ENCODE results near the gene CUL9.
A peak's percentile ranks its signal among the peaks of the same experiment; 100 is the strongest.

Gene CUL9

GRCh38 chr6:43150051-43150751 lies 31.8 kb upstream of the CUL9 start:
- H3K79me1 ChIP-seq (replicated peaks; ENCODE audit: low read length, poor library complexity, severe bottlenecking), result peaks cover 24% of the 10 kb centered on the region
- H3K36me3 ChIP-seq (ENCODE audit: control insufficient read depth in 1 of 2, insufficient read depth in 2 of 2, low read depth in 1 of 2, low read length in 2 of 2), result peaks cover 18 to 74% of the 10 kb centered on the region in 2 experiments
- H3K4me1 ChIP-seq (ENCODE audit: control insufficient read depth, insufficient read depth, low read depth, low read length), result peaks cover 3% of the 10 kb centered on the region
- H3K4me3 ChIP-seq (ENCODE audit: insufficient read depth in 1 of 2, low read depth in 1 of 2, low read length in 2 of 2), result no peak overlapping the region
- H3K27ac ChIP-seq (ENCODE audit: low read length, poor library complexity, severe bottlenecking), result no peak overlapping the region
- H2BK12ac ChIP-seq (ENCODE audit: low read length in 2 of 2), result no peak overlapping the region
- H3K27me3 ChIP-seq (ENCODE audit: control insufficient read depth in 1 of 2, insufficient read depth in 1 of 2, low read length in 2 of 2), result no peaks in the 10 kb centered on the region
- H3K4ac ChIP-seq (ENCODE audit: low read depth in 1 of 2, low read length in 2 of 2), result no peak overlapping the region
- WGBS, result 94% methylated on average over 6 of the region's 7 CpGs
- no peak overlapping the region for H2BK120ac ChIP-seq (ENCODE audit: low read depth, low read length)
- no peak overlapping the region for H3K4me2 ChIP-seq (ENCODE audit: low read length, poor library complexity, severe bottlenecking)
- no peak overlapping the region for H3K18ac ChIP-seq (ENCODE audit: low read depth in 1 of 2, low read length in 2 of 2)
- no peak overlapping the region for H2AFZ ChIP-seq (ENCODE audit: low read depth, low read length)
- no peak overlapping the region for H3K23ac ChIP-seq (ENCODE audit: low read length in 2 of 2)
- no peak overlapping the region for H4K8ac ChIP-seq (ENCODE audit: low read length)
- no peak overlapping the region for H3K14ac ChIP-seq (ENCODE audit: low read length in 2 of 2)
- no peak for DNase-seq
- no peak overlapping the region for H2BK15ac ChIP-seq (ENCODE audit: low read depth, poor library complexity, severe bottlenecking)
- no peak overlapping the region for H2BK5ac ChIP-seq (ENCODE audit: low read depth, low read length, poor library complexity, severe bottlenecking)
- no peaks in the 10 kb centered on the region for H3K9me3 ChIP-seq (ENCODE audit: control insufficient read depth, low read length)
- H3K9ac ChIP-seq (ENCODE audit: low read length), result no peak overlapping the region
- H2AK5ac ChIP-seq (ENCODE audit: low read length, severe bottlenecking), result no peak overlapping the region
- no peak overlapping the region for H4K91ac ChIP-seq (ENCODE audit: low read length)

- Histone ChIP-seq H2BK5ac (ENCODE audit: low read depth, low read length, poor library complexity, severe bottlenecking) (no peak overlapping the region), H3K4me1 (ENCODE audit: control insufficient read depth, insufficient read depth, low read depth, low read length) (peaks cover 3% of the 10 kb centered on the region), H2AFZ (ENCODE audit: low read depth, low read length) (no peak overlapping the region), H3K4me2 (ENCODE audit: low read length, poor library complexity, severe bottlenecking) (no peak overlapping the region), H4K8ac (ENCODE audit: low read length) (no peak overlapping the region), H2AK5ac (ENCODE audit: low read length, severe bottlenecking) (no peak overlapping the region), H3K14ac (ENCODE audit: low read length in 2 of 2) (no peak overlapping the region), H3K27ac (ENCODE audit: low read length, poor library complexity, severe bottlenecking) (no peak overlapping the region), H3K4ac (ENCODE audit: low read depth in 1 of 2, low read length in 2 of 2) (no peak overlapping the region), H3K9me3 (ENCODE audit: control insufficient read depth, low read length) (no peaks in the 10 kb centered on the region), H2BK12ac (ENCODE audit: low read length in 2 of 2) (no peak overlapping the region), H3K18ac (ENCODE audit: low read depth in 1 of 2, low read length in 2 of 2) (no peak overlapping the region), H3K27me3 (ENCODE audit: control insufficient read depth in 1 of 2, insufficient read depth in 1 of 2, low read length in 2 of 2) (no peaks in the 10 kb centered on the region), H2BK15ac (ENCODE audit: low read depth, poor library complexity, severe bottlenecking) (no peak overlapping the region), H2BK120ac (ENCODE audit: low read depth, low read length) (no peak overlapping the region), H3K9ac (ENCODE audit: low read length) (no peak overlapping the region), H3K23ac (ENCODE audit: low read length in 2 of 2) (no peak overlapping the region), H3K36me3 (ENCODE audit: control insufficient read depth in 1 of 2, insufficient read depth in 2 of 2, low read depth in 1 of 2, low read length in 2 of 2) (peaks cover 10 to 61% of the 10 kb centered on the region in 2 experiments), H3K79me1 (replicated peaks; ENCODE audit: low read length, poor library complexity, severe bottlenecking) (peaks cover 8% of the 10 kb centered on the region), H4K91ac (ENCODE audit: low read length) (no peak overlapping the region), H3K4me3 (ENCODE audit: insufficient read depth in 1 of 2, low read depth in 1 of 2, low read length in 2 of 2) (no peak overlapping the region)
- no peak for DNase-seq
- WGBS, result 97% methylated on average over 8 of the region's 11 CpGs
Observed at GRCh38 chr6:43159599-43159998, 22.4 kb upstream of the CUL9 start.

- H4K91ac ChIP-seq (ENCODE audit: low read length), result no peak overlapping the region
- H2BK5ac ChIP-seq (ENCODE audit: low read depth, low read length, poor library complexity, severe bottlenecking), result no peak overlapping the region
- no peak overlapping the region for H2AFZ ChIP-seq (ENCODE audit: low read depth, low read length)
- no peak overlapping the region for H2BK15ac ChIP-seq (ENCODE audit: low read depth, poor library complexity, severe bottlenecking)
- peaks cover 7 to 40% of the 10 kb centered on the region in 2 experiments for H3K36me3 ChIP-seq (ENCODE audit: control insufficient read depth in 1 of 2, insufficient read depth in 2 of 2, low read depth in 1 of 2, low read length in 2 of 2)
- H3K23ac ChIP-seq (ENCODE audit: low read length in 2 of 2), result no peak overlapping the region
- H3K9ac ChIP-seq (ENCODE audit: low read length), result no peak overlapping the region
- H3K4ac ChIP-seq (ENCODE audit: low read depth in 1 of 2, low read length in 2 of 2), result no peak overlapping the region
- H2BK12ac ChIP-seq (ENCODE audit: low read length in 2 of 2), result no peak overlapping the region
- H3K18ac ChIP-seq (ENCODE audit: low read depth in 1 of 2, low read length in 2 of 2), result no peak overlapping the region
- no peak overlapping the region for H3K27ac ChIP-seq (ENCODE audit: low read length, poor library complexity, severe bottlenecking)
- H3K14ac ChIP-seq (ENCODE audit: low read length in 2 of 2), result no peak overlapping the region
- no peak overlapping the region for H4K8ac ChIP-seq (ENCODE audit: low read length)
- DNase-seq, result no peak
- H3K4me3 ChIP-seq (ENCODE audit: insufficient read depth in 1 of 2, low read depth in 1 of 2, low read length in 2 of 2), result no peak overlapping the region
- peaks cover 2% of the 10 kb centered on the region for H3K79me1 ChIP-seq (replicated peaks; ENCODE audit: low read length, poor library complexity, severe bottlenecking)
- H3K4me2 ChIP-seq (ENCODE audit: low read length, poor library complexity, severe bottlenecking), result no peak overlapping the region
- no peak overlapping the region for H2BK120ac ChIP-seq (ENCODE audit: low read depth, low read length)
- H3K4me1 ChIP-seq (ENCODE audit: control insufficient read depth, insufficient read depth, low read depth, low read length), result peaks cover 3% of the 10 kb centered on the region
- H3K9me3 ChIP-seq (ENCODE audit: control insufficient read depth, low read length), result no peaks in the 10 kb centered on the region
- no peaks in the 10 kb centered on the region for H3K27me3 ChIP-seq (ENCODE audit: control insufficient read depth in 1 of 2, insufficient read depth in 1 of 2, low read length in 2 of 2)
- no peak overlapping the region for H2AK5ac ChIP-seq (ENCODE audit: low read length, severe bottlenecking)
Observed at GRCh38 chr6:43163899-43164298, 18.1 kb upstream of the CUL9 start.

GRCh38 chr6:43170417-43170930 lies 11.5 kb upstream of the CUL9 start:
- peaks cover 2% of the 10 kb centered on the region for H3K79me1 ChIP-seq (replicated peaks; ENCODE audit: low read length, poor library complexity, severe bottlenecking)
- H3K4me2 ChIP-seq (ENCODE audit: low read length, poor library complexity, severe bottlenecking), result peak overlapping the region; percentile 94
- peak overlapping the region; percentile 76 to 85 for H3K18ac ChIP-seq (ENCODE audit: low read depth in 1 of 2, low read length in 2 of 2)
- H2BK15ac ChIP-seq (ENCODE audit: low read depth, poor library complexity, severe bottlenecking), result no peak overlapping the region
- no peaks in the 10 kb centered on the region for H3K9me3 ChIP-seq (ENCODE audit: control insufficient read depth, low read length)
- H2BK120ac ChIP-seq (ENCODE audit: low read depth, low read length), result no peak overlapping the region
- peaks cover 5 to 6% of the 10 kb centered on the region in 2 experiments for H3K36me3 ChIP-seq (ENCODE audit: control insufficient read depth in 1 of 2, insufficient read depth in 2 of 2, low read depth in 1 of 2, low read length in 2 of 2)
- H2AFZ ChIP-seq (ENCODE audit: low read depth, low read length), result peak overlapping the region; percentile 90
- peak; percentile 96 for DNase-seq
- H2BK5ac ChIP-seq (ENCODE audit: low read depth, low read length, poor library complexity, severe bottlenecking), result peak overlapping the region; percentile 95
- peak overlapping the region; percentile 97 for H3K27ac ChIP-seq (ENCODE audit: low read length, poor library complexity, severe bottlenecking)
- no peaks in the 10 kb centered on the region for H3K27me3 ChIP-seq (ENCODE audit: control insufficient read depth in 1 of 2, insufficient read depth in 1 of 2, low read length in 2 of 2)
- H3K4me3 ChIP-seq (ENCODE audit: insufficient read depth in 1 of 2, low read depth in 1 of 2, low read length in 2 of 2), result peak overlapping the region; percentile 58 to 90
- WGBS, result 0% methylated on average over 16 of the region's 18 CpGs
- H3K9ac ChIP-seq (ENCODE audit: low read length), result peak overlapping the region; percentile 94
- peak overlapping the region in 1 of 2 experiments; percentile 66 for H3K4ac ChIP-seq (ENCODE audit: low read depth in 1 of 2, low read length in 2 of 2)
- no peak overlapping the region for H3K23ac ChIP-seq (ENCODE audit: low read length in 2 of 2)
- peak overlapping the region in 1 of 2 experiments; percentile 66 for H2BK12ac ChIP-seq (ENCODE audit: low read length in 2 of 2)
- H3K14ac ChIP-seq (ENCODE audit: low read length in 2 of 2), result peak overlapping the region in 1 of 2 experiments; percentile 70
- peaks cover 20% of the 10 kb centered on the region for H3K4me1 ChIP-seq (ENCODE audit: control insufficient read depth, insufficient read depth, low read depth, low read length)
- H2AK5ac ChIP-seq (ENCODE audit: low read length, severe bottlenecking), result no peak overlapping the region
- H4K91ac ChIP-seq (ENCODE audit: low read length), result peak overlapping the region; percentile 58
- H4K8ac ChIP-seq (ENCODE audit: low read length), result peak overlapping the region; percentile 79

All from mesenchymal stem cell (in vitro differentiated cells and primary cell).